HG03378 (cell line): ENCODE data around the gene SGIP1.
A peak's percentile ranks its signal among the peaks of the same experiment; 100 is the strongest.
"Not testable (repeated sequence)": the region's sequence is repeated elsewhere in the genome, so short reads cannot be mapped to it uniquely, and the experiment has no call there.

Source experiments
- ATAC-seq: cut with Tn5 transposase; IDR thresholded peaks from one replicate; pipeline ENCODE4 v1.9.1; 2021; ENCODE audit warnings: mild to moderate bottlenecking, moderate library complexity; ENCODE audit not compliant: unreplicated experiment

The SGIP1 gene

GRCh38 chr1:66758241-66758755 lies 224.3 kb downstream of the SGIP1 start:
- peak; percentile 100 for ATAC-seq

- ATAC-seq = no peak
These were observed 226.6 kb downstream of the SGIP1 start for GRCh38 chr1:66760506-66760905.

DNA sequence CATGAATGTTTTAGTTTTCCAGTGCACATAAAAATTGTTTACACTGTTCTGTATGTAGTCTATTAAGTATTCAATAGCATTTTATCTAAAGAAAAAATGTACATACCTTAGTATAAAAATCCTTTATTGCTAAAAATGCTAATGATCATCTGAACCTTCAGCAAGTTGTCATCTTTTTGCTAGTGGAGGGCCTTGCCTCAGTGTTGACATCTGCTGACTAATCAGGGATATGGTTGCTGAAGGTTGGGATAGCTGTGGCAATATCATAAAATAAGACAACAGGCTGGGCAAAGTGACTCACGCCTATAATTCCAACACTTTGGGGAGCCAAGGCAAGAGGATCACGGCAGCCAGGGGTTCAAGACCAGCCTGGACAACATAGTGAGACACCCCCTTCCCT lies 227.3 kb downstream of the SGIP1 start:
- no peak for ATAC-seq

DNA sequence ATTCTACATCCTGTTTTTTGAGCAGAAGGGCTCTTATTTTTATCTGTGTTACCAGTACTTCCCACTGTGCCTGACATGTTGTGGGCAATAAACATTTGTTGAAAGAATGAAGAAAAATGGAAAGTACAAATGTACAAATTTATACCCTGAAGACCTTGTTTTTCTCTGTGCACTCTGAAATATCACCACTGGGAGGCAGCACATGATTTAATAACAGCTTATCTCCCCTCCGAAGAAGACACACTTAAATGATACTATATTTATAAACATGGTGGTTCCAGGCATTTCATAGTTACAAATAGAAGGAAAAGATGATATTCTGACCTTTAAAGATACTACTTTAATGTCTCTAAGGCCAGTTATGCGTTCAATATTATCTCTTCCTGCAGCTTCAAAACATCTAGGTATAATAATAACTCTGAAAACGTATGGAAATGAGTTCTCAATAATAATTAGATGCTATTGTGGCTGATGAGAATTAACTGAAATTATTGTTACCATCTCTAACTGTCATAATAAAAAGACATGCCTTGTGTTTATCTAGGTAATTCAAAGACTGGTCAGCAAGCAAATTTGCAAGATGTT lies 231.1 kb downstream of the SGIP1 start:
- peak; percentile 70 for ATAC-seq

DNA sequence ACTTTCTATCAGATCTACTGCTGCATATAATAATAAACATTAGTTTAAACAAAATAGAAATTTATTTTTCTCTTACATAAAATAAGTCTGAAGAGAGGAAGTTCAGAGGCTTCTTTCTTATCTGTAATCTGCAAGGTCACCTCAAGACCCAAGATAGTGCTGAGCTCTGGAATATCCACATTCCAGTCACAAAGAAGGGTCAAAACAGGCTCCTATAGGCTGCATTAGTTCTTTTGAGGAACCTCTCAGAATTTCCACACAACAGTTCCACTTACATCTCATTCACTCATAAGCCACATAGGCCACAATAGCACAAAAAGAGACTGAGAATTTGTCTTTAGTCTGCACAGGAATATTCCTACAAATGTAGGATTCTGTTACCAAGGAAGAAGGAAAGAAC lies 233.7 kb downstream of the SGIP1 start:
- no peak for ATAC-seq

GRCh38 chr1:66768965-66769364 lies 235.0 kb downstream of the SGIP1 start:
- ATAC-seq = no peak

- no peak for ATAC-seq
These were observed 235.7 kb downstream of the SGIP1 start for GRCh38 chr1:66769512-66770229.

DNA sequence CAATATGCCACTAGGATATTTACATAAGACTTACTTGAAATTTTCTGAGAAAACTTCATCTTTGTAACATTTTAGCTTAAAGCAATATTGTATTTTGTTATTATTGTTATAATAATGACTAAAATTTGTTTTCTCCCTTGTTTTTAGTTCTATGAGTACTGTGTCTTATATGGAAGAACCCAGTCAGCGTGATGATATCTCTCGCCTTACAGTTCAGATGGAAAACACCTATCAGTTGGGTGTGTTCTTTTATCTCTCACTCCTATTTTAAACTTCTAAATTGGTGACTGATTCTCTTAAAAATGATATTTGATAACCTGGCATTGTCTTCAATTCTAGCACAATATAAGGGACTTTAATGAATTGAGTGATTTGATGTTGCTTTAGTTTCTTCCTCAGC lies 236.3 kb downstream of the SGIP1 start:
- no peak for ATAC-seq

GRCh38 chr1:66770694-66771093 lies 236.7 kb downstream of the SGIP1 start:
- no peak for ATAC-seq

DNA sequence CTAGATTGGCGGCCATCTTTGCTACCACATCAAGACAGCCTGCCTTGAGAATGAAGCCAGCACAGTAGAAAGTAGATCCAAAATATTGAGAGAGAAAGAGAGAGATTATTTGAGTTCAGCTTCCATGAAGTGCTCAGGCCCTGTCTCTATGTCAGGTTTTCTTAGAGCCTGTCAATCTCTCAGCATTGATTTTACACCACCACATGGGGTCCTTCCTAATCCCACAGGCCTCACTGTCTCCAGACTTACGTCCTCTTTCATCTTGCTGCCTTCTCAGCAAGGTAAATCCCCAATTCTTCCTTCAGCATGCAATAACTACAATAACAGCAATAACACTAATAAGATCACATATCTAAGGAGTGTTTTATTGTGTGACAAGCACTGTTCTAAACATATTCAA lies 239.3 kb downstream of the SGIP1 start:
- ATAC-seq = no peak

GRCh38 chr1:66774438-66774837 lies 240.5 kb downstream of the SGIP1 start:
- no peak for ATAC-seq

DNA sequence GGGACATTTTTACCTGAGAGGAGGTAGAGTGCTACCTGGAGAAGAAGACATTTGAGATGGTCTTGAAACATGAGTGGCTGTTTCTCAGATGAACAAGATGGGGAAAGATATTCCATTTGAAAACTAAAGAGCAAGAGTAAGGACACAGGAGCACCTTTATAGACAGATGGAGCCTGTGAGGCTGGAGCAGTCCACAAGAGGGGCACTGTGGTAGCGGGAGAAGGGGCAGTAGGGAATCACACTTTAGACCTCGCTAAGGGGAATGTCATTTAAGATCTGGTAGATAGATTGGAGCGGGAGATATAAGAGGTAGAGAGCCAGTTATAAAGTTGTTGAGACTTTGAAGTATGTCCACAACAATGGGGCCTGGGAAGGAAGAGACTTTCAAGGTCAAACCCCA lies 241.7 kb downstream of the SGIP1 start:
- no peak for ATAC-seq

DNA sequence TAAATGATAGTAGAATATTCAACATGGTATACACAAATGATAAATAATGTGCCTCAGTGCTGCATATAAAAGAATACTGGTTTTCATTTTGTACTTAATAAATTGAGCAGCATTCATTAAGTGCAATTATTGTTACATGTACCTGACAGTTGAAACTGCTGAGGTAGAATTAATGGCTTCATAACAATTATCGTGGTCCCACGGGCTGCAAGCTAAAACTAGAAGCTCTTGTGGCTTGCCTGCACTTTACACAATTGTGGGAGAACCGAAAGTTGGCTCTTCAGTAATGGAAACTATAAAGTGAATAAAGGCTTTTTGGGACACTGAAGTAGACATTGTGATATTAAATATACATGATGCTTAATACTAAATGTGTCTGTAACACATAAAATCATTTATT lies 243.9 kb downstream of the SGIP1 start:
- ATAC-seq = no peak

GRCh38 chr1:66778266-66778665 lies 244.3 kb downstream of the SGIP1 start:
- no peak for ATAC-seq

GRCh38 chr1:66778969-66779368 lies 245.0 kb downstream of the SGIP1 start:
- ATAC-seq = no peak

GRCh38 chr1:66779475-66780078 lies 245.6 kb downstream of the SGIP1 start:
- no peak for ATAC-seq

GRCh38 chr1:66785800-66786199 lies 251.8 kb downstream of the SGIP1 start:
- not testable (repeated sequence) for ATAC-seq

- peak; percentile 55 for ATAC-seq
These were observed 253.7 kb downstream of the SGIP1 start for GRCh38 chr1:66787641-66788040.

DNA sequence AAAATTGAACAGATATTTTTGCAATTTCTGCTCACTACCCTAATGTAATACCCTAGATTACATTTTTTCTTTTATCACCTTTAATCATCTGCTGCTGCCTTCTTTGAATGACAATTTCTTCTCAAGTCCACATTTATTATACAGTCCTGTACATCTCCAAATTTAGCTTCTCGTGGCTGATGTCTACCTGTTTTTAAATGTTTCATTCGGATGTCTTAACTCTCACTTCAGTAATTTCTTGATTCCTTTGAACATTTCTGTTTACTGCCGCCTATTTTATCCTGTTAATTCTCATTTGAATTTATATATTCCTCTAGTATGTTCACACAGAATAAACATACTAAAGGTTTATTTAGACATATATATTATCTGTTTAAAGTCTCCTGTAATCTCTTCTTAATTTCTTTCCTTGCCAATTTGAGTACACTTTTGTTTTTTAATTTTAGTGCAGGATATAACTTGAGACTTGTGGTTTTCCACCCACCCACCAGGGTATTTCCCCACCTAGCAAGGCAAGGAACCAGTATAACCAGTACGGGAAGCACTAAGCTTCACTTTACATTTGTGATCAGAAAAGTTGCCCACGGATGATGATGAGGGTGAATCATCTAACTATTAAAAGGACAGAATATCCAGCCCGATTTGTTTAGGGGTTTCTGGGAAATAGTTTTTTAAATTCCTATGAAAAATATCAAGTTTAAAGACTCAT lies 254.4 kb downstream of the SGIP1 start:
- peak; percentile 93 for ATAC-seq

DNA sequence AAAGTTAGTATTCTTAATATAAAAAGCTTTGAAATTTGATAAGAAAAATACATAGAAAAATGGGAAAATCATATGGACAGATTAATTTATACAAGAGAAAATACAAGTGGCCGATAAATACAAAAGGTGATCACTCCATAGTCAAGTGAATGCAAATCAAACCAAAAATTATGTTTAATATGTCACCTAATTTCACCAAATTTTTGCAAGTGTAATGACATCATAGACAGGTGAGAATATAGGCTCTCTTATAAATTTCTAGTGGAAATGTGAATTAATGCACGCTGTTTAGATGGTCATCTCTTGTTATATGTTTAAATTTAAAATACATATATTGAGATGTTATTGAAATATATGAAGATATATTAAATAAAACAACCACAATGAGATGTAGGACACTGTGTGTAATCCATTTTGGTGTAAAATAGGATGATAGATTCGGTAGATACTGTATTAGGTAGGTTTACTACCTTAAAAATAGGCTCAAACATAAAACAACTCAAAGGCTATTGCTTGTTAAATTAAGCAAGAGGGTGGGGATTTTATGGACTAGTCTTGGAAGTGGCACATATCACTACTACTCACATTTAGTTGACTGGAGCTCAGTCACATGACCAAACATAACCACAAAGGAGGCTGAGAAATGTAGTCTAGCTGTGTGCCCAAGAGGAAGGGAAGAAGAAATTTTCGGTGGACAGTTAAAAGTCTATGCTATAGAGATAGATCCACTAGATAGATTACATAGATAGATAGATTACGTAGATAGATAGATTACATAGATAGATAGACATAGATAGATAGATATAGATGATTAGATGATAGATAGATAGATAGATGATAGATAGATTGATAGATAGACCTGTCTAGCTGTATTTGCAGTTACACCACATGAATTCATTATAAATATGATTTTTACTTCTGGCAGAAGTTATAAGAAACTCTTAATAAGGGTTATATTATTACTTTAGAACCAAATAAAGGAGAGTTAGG lies 258.0 kb downstream of the SGIP1 start:
- no peak for ATAC-seq
